Right atrium auricular region (tissue), 2 donors: ENCODE data around the gene BZW2. TPM values are rescaled to one million over a fixed set of nuclear protein-coding genes. Genes with fewer than 3 reads are reported as not detected.

Experiments
- DNase-seq: peaks from one replicate; pipeline ENCODE4 v3.0.0-alpha.2; 2019; ENCODE audit warnings: low spot score
- H3K27ac ChIP-seq, 2 donors: fragments of 200-600 bp; sonication (generic); 1 replicate in 1 of 2; 2 replicates in 1 of 2; pipeline ENCODE4 v1.5.1; 2016 to 2019
- H3K27me3 ChIP-seq, 2 donors: fragments of 200-600 bp; sonication (generic); one replicate each; pipeline versions ENCODE4 v1.5.1 to v1.6.0; 2017 to 2019
- H3K36me3 ChIP-seq: fragments of 200-600 bp; sonication (generic); one replicate; pipeline ENCODE4 v1.5.1; 2016
- H3K4me1 ChIP-seq, 2 donors: fragments of 200-600 bp; sonication (generic); one replicate each; pipeline versions ENCODE4 v1.5.1 to v1.6.0; 2017 to 2019
- H3K4me3 ChIP-seq, 2 donors: fragments of 200-600 bp; sonication (generic); 1 replicate in 1 of 2; 2 replicates in 1 of 2; pipeline ENCODE4 v1.5.1; 2017 to 2019; ENCODE audit warnings: mild to moderate bottlenecking in 1 of 2, moderate library complexity in 1 of 2
- H3K9me3 ChIP-seq, 2 donors: fragments of 200-600 bp; sonication (generic); one replicate each; pipeline ENCODE4 v1.5.1; 2019
- CTCF ChIP-seq, 2 donors: fragments of 200-600 bp; sonication (generic); IDR thresholded peaks; one replicate each; pipeline ENCODE4 v1.5.1; 2019; ENCODE audit warnings: antibody characterized with exemption in 2 of 2
- total RNA-seq, 2 donors: library from RNA; depleted of rRNA; stranded (reverse); fragments of >200 nt; gene quantifications; one replicate each; pipeline ENCODE4 v1.1.0, GENCODE V29; 2016

The BZW2 gene
- total RNA-seq = 100 to 1,000 TPM; 206 to 292 TPM

- H3K27me3 ChIP-seq = no peaks in the 10 kb centered on the region
- no peaks in the 10 kb centered on the region for H3K36me3 ChIP-seq
- peak within 1 kb of the TSS; percentile 90 to 98 for H3K4me3 ChIP-seq
- H3K9me3 ChIP-seq = no peaks in the 10 kb centered on the region
- peak; percentile 93 for DNase-seq
- TF ChIP-seq CTCF (IDR thresholded peaks at IDR 0.05) = no peak
- peaks cover 0 to 65% of the 10 kb centered on the region in 2 donors for H3K4me1 ChIP-seq
- peak within 1 kb of the TSS; percentile 90 to 95 for H3K27ac ChIP-seq
Observed at GRCh38 chr7:16645593-16646471, at the start of gene BZW2, which contains the start of gene ANKMY2. Gene BZW2, plus strand, starts transcription at chr7:16646181. Its CDS starts 19,263 bp downstream, at chr7:16665444. Gene ANKMY2, minus strand, starts transcription at chr7:16645754. Its CDS starts 181 bp downstream, at chr7:16645573.

GRCh38 chr7:16598015-16598414 is 48.0 kb upstream of the BZW2 start:
- Histone ChIP-seq H3K9me3 (no peaks in the 10 kb centered on the region), H3K4me3 (no peak overlapping the region), H3K27me3 (no peaks in the 10 kb centered on the region), H3K27ac (no peak overlapping the region), H3K36me3 (peaks cover 23% of the 10 kb centered on the region), H3K4me1 (no peaks in the 10 kb centered on the region)
- no peak for DNase-seq
- no peak for TF ChIP-seq CTCF (IDR thresholded peaks at IDR 0.05)

- no peak overlapping the region for H3K4me3 ChIP-seq
- TF ChIP-seq CTCF (IDR thresholded peaks at IDR 0.05) = no peak
- H3K4me1 ChIP-seq = no peaks in the 10 kb centered on the region
- DNase-seq = no peak
- H3K27ac ChIP-seq = no peak overlapping the region
- no peaks in the 10 kb centered on the region for H3K9me3 ChIP-seq
- H3K27me3 ChIP-seq = no peaks in the 10 kb centered on the region
- H3K36me3 ChIP-seq = peaks cover 39% of the 10 kb centered on the region
Observed at GRCh38 chr7:16599860-16600259, 46.1 kb upstream of the BZW2 start.

- Histone ChIP-seq H3K4me1 (no peaks in the 10 kb centered on the region), H3K27ac (no peak overlapping the region), H3K27me3 (no peaks in the 10 kb centered on the region), H3K36me3 (peaks cover 48% of the 10 kb centered on the region), H3K4me3 (no peak overlapping the region), H3K9me3 (no peaks in the 10 kb centered on the region)
- TF ChIP-seq CTCF (IDR thresholded peaks at IDR 0.05) = no peak
- DNase-seq = no peak
Observed at GRCh38 chr7:16603633-16604032, 42.3 kb upstream of the BZW2 start.

GRCh38 chr7:16604054-16604453 is 41.9 kb upstream of the BZW2 start:
- TF ChIP-seq CTCF (IDR thresholded peaks at IDR 0.05) = peak in 1 of 2 donors; percentile 33
- H3K4me1 ChIP-seq = no peaks in the 10 kb centered on the region
- no peak overlapping the region for H3K27ac ChIP-seq
- no peaks in the 10 kb centered on the region for H3K27me3 ChIP-seq
- no peak for DNase-seq
- no peak overlapping the region for H3K4me3 ChIP-seq
- no peaks in the 10 kb centered on the region for H3K9me3 ChIP-seq
- peaks cover 48% of the 10 kb centered on the region for H3K36me3 ChIP-seq
